GM18498 (cell line): Measurements from ENCODE around the gene DNAH1.

Source experiments
- ATAC-seq: cut with Tn5 transposase; IDR thresholded peaks from one replicate; pipeline ENCODE4 v1.9.1; 2021; ENCODE audit warnings: mild to moderate bottlenecking, moderate library complexity; ENCODE audit not compliant: unreplicated experiment

The DNAH1 gene

GRCh38 chr3:52356126-52356525 lies 40.0 kb downstream of the DNAH1 start:
- ATAC-seq, result no peak

DNA sequence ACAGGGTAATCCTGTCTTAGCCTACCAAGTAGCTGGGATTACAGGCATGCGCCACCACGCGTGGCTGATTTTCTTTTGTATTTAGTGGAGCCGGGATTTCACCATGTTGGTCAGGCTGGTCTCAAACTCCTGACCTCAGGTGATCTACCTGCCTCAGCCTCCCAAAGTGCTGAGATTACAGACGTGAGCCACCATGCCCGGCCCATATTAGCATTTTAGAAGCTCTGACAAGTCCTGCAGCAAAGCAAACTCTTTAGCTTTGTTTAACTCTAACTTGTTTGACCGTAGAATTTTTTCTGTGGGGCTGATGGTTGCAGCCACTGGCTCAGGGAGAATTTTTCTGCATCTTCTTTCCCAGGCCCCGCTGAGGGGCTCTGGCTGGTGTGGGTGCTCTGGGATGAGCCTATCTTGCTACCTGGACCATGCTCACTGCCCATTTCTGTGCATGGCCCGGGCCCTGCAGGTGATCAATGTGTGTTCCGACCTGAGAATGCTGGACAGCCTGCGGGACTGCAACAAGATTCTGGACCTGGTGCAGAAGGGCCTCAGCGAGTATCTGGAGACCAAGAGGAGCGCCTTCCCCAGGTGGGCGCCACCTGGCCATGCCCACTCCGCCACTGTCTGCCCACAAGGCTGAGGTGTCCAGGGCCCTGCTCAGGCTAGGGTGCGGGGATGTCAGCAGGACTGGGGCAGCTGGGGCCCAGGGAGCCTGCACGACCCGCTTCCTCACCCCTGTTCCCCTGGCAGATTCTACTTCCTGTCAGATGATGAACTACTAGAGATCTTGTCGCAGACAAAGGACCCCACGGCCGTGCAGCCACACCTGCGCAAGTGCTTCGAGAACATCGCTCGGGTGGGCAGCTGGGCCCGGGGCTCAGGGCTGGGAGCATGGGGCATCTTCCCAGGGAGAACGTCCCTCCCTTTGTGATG lies 41.3 kb downstream of the DNAH1 start:
- no peak for ATAC-seq

GRCh38 chr3:52358362-52358940 lies 42.3 kb downstream of the DNAH1 start:
- ATAC-seq, result no peak

- ATAC-seq, result no peak
Measured at GRCh38 chr3:52359116-52359855, 43.2 kb downstream of the DNAH1 start.

GRCh38 chr3:52361011-52361410 lies 44.9 kb downstream of the DNAH1 start:
- ATAC-seq, result no peak

GRCh38 chr3:52361454-52361853 lies 45.3 kb downstream of the DNAH1 start:
- ATAC-seq, result no peak

- no peak for ATAC-seq
Measured at GRCh38 chr3:52361898-52362297, 45.8 kb downstream of the DNAH1 start.

- ATAC-seq, result no peak
Measured at GRCh38 chr3:52364322-52365035, 48.4 kb downstream of the DNAH1 start.

GRCh38 chr3:52366527-52366926 lies 50.4 kb downstream of the DNAH1 start:
- no peak for ATAC-seq

DNA sequence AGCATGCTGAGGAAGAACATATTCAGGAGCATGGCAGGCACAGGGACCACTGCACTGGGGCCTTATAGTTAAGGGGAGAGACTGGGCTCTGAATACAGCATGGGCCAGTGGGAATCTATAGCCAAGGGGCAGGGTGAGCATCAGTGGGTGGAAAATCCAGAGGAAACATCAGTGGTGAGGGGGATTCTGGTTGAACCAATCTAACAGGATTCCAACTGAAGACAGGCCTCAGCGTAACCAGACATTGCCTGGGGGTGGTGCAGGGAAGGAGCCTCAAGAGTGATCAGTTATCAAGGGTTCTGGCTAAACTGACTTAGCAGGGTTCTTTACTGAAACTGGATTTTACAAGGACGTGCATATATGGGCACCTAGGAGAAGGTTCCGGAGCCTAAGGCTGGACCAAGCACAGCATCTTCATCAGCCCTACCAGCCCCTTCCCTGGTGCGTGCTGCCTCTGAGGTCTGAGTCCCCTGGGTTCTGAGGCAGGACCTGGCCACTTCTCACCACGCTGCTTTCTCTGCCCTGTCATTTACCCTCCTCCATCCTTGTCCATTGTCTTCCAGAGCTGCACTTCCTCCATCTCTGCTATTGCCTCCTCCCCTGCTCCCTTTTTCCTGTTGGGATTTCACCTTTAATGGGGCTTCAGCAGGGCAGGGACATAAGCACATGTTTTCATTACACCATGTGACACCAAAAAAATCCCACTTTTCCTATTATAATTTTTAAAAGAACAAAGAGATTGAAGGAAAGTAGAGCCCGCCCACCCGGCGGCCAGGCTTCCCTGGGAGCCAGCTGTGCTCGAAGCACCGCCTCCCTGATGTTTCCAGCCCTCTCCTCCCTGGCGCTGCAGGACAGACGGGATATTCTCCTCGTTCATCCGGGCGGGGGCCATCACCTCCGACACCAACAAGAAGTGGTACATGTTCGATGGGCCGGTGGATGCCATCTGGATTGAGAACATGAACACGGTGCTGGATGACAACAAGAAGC lies 52.1 kb downstream of the DNAH1 start:
- ATAC-seq, result no peak

DNA sequence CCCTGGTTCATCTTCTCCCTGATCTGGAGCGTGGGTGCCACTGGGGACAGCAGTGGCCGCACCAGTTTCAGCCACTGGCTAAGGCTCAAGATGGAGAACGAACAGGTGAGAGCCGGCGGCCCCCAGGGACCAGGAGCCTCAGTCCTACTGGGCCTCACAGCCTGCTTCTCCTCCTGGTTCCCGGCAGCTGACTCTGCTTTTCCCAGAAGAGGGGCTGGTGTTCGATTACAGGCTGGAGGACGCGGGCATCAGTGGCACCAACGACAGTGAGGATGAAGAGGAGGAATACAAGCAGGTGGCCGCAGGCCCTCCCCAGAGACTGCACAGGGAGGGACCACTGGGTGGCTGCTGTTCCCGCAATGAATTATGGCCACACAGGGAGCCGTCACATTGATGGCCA lies 54.4 kb downstream of the DNAH1 start:
- no peak for ATAC-seq

GRCh38 chr3:52372822-52373504 lies 56.8 kb downstream of the DNAH1 start:
- ATAC-seq, result no peak

- ATAC-seq, result no peak
Measured at GRCh38 chr3:52373676-52374075, 57.6 kb downstream of the DNAH1 start.

DNA sequence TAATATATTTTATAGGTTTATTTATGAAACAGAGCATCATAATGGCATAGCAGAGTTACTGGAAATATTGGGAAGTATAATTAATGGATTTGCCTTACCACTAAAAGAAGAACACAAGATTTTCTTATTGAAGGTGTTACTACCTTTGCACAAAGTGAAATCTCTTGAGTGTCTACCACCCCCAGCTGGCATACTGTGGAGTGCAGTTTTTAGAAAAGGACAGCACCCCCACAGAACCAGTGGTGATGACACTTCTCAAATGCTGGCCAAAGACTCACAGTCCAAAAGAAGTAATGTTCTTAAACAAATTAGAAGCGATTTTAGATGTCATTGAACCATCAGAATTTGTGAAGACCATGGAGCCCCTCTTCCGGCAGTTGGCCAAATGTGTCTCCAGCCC lies 58.1 kb downstream of the DNAH1 start:
- ATAC-seq, result no peak

DNA sequence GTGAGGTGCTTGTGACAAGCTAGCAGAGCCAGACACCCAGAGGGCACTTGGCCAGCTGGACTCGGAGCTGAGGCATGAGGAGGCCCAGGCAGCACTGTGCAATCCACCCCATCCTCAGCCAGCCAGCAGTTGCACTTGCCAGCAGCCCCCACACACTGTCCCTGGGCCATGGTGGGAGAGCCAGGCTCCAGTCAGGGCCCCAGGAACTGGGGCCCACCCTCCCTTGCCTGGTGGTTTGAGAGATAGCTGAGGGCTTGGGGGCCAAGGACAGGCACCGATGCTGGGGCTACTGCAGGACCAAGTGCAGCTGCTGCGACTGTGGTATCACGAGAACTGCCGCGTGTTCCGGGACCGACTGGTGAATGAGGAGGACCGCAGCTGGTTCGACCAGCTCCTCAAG lies 63.5 kb downstream of the DNAH1 start:
- ATAC-seq, result no peak

GRCh38 chr3:52380023-52380422 lies 63.9 kb downstream of the DNAH1 start:
- no peak for ATAC-seq

DNA sequence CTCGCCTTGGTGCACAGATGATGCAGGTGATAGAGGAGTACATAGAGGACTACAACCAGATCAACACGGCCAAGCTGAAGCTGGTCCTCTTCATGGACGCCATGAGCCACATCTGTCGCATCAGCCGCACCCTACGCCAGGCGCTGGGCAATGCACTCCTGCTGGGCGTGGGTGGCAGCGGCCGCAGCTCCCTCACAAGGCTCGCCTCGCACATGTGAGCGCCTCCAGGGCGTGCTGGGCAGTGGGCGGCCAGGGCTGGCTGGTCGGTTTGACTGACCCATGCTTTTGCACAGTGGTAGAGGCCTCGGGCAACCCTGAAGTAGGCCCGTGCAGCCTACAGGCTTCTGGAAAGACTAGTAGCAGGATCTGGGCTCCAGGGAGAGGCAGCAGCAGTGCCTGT lies 65.5 kb downstream of the DNAH1 start:
- no peak for ATAC-seq

GRCh38 chr3:52383446-52383845 lies 67.3 kb downstream of the DNAH1 start:
- no peak for ATAC-seq

DNA sequence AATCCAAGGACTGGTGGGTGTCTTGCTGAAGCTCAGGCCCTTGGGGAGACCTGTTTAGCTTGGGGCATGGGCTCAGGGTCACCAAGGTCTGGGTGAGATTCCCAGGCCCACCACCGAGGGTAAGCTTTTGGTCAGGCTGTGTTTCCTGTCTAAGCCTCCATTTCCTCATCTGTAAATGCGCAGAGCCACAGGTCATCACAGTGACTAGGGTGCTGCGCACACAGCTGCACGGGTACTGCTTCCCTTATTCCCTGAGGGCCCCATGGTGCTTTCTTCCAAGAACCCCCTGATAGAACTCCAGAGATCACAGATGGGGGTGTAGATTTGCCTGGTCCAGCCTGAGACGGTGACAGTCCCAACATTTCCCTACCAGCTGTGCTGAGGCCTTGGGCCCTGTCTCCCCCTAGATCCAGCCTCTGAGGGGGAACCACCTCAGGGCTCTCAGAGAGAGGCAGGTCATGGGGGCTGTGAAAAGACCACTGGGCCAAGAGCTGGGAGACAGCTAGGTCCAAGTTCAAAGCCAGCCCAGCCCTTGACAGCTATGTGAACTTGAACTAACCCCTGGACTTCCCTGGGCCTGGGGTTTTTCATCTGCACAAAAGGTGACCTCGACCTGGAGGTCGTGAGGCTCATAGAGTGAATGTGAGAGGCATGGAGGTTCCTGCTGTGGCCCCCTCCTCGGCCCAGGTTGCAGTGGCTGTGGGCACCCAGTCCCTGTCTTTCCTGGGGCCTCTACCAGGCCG lies 68.1 kb downstream of the DNAH1 start:
- no peak for ATAC-seq
